Colonic mucosa (tissue), 4 donors: Measurements from ENCODE around the gene DACH1. TPM values are rescaled to one million over a fixed set of nuclear protein-coding genes. Genes with fewer than 3 reads are reported as not detected.

Source experiments
- DNase-seq: peaks from one replicate; pipeline ENCODE4 v3.0.0-alpha.2; 2020
- H3K27ac ChIP-seq: fragments of 200-600 bp; one replicate; pipeline ENCODE4 v1.8.0; 2021
- H3K27me3 ChIP-seq: fragments of 200-600 bp; one replicate; pipeline ENCODE4 v1.8.0; 2021
- H3K36me3 ChIP-seq: fragments of 200-600 bp; one replicate; pipeline ENCODE4 v1.8.0; 2021
- H3K4me1 ChIP-seq: fragments of 200-600 bp; one replicate; pipeline ENCODE4 v1.8.0; 2021; ENCODE audit warnings: mild to moderate bottlenecking
- H3K4me3 ChIP-seq: fragments of 200-600 bp; one replicate; pipeline ENCODE4 v1.8.0; 2021
- H3K9ac ChIP-seq, 2 donors: one replicate each; pipeline ENCODE4 v1.7.0; 2013; ENCODE audit warnings: control low read depth in 2 of 2, low read depth in 2 of 2, low read length in 2 of 2
- H3K9me3 ChIP-seq: fragments of 200-600 bp; one replicate; pipeline ENCODE4 v1.8.0; 2021
- intact Hi-C: fragments of 100-400 bp; cut with DNase I; formaldehyde crosslinking; loops from one replicate; pipeline ENCODE4 v1.14.1; 2022
- total RNA-seq, 2 donors: library from RNA; stranded (reverse); fragmentation: NEBNext Ultra II Directional in 1 of 2; extraction: Animal tissue kit (Norgen Biotek cat#: 25700) in 1 of 2; gene quantifications; one replicate each; pipeline ENCODE4 v1.2.1, GENCODE V29; 2021
- TF ChIP-seq, protein P1 (sequence below): fragments of 200-600 bp; IDR thresholded peaks from one replicate; pipeline ENCODE4 v1.8.0; 2022; ENCODE audit warnings: antibody characterized with exemption, mild to moderate bottlenecking
- donor health status: healthy.
- donor health status: DM: no; HTN: no; CAD: no.
- donor health status: DM: no; HTN: no; CAD: no.

DACH1 gene
- total RNA-seq, 2 donors from 2014 or later, result 3.9 to 5.2 TPM

DNA sequence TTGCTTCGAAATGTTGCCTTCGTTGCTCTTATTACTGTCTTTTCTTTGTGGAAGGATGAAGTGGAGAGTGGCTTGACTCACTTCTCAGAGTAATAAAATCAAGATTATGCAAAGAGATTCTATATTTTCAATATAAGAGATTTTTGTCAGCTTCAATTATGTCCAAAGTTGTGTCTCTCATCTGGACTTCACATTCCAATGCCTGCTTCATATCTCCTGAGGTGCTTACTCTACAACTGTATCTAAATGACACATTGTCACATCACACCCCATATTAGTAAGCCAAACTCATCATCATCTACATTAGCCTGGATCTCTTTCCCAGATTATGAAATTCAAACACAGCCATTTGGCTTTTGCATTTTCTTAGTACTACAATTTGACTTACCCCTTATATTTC is 409.4 kb downstream of the DACH1 start:
- no peak overlapping the region for H3K4me3 ChIP-seq
- H3K36me3 ChIP-seq, result no peaks in the 10 kb centered on the region
- no peak overlapping the region for H3K27ac ChIP-seq
- intact Hi-C loops, result no loop called here
- no peak overlapping the region for H3K9ac ChIP-seq
- TF ChIP-seq, protein P1, sequence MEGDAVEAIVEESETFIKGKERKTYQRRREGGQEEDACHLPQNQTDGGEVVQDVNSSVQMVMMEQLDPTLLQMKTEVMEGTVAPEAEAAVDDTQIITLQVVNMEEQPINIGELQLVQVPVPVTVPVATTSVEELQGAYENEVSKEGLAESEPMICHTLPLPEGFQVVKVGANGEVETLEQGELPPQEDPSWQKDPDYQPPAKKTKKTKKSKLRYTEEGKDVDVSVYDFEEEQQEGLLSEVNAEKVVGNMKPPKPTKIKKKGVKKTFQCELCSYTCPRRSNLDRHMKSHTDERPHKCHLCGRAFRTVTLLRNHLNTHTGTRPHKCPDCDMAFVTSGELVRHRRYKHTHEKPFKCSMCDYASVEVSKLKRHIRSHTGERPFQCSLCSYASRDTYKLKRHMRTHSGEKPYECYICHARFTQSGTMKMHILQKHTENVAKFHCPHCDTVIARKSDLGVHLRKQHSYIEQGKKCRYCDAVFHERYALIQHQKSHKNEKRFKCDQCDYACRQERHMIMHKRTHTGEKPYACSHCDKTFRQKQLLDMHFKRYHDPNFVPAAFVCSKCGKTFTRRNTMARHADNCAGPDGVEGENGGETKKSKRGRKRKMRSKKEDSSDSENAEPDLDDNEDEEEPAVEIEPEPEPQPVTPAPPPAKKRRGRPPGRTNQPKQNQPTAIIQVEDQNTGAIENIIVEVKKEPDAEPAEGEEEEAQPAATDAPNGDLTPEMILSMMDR, result no peak
- H3K9me3 ChIP-seq, result no peaks in the 10 kb centered on the region
- no peak for DNase-seq
- H3K4me1 ChIP-seq, result no peaks in the 10 kb centered on the region
- no peaks in the 10 kb centered on the region for H3K27me3 ChIP-seq

DNA sequence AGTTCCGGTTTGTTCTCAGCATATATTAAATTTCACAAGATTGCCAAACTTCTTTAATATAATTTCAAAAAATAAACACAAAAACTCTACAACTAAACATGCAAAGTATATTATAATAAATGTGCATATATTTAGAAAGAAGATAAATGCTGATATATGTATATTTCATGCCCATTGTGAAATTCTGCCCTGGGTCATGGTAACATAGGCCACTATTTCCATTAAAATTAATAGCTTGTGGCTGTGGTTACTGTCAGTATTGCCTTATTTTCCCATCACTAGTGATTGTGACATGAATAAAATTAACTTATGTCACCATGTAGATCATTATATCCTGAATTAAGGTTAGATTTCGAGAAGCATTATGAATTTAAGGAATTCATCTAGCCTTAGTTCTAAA is 410.9 kb downstream of the DACH1 start:
- Histone ChIP-seq H3K4me1 (no peaks in the 10 kb centered on the region), H3K27ac (no peak overlapping the region), H3K9ac (no peak overlapping the region), H3K9me3 (no peaks in the 10 kb centered on the region), H3K27me3 (no peaks in the 10 kb centered on the region), H3K36me3 (no peaks in the 10 kb centered on the region), H3K4me3 (no peak overlapping the region)
- intact Hi-C loops, result no loop called here
- DNase-seq, result no peak
- TF ChIP-seq, protein P1, result no peak

DNA sequence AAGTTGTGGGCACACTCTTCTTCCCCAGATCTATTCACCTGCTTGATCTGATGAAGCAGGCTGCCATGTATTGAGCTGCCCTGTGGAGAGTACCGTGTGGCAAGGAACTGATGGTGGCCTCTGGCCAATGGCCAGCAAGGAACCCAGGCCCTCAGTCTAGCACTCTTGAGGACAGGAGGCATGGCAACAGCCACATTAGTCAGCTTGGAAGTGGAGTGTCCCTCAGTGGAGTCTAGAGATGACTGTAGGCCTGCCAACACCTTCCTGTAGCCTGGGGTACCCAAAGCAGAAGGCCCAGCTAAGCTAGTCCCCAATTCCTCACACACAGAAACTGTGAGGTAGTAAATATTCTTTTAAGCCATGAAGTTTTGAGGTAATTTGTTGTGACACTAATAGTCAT is 412.5 kb downstream of the DACH1 start:
- no peak overlapping the region for H3K27ac ChIP-seq
- no peak for DNase-seq
- no peak overlapping the region for H3K4me3 ChIP-seq
- H3K36me3 ChIP-seq, result no peaks in the 10 kb centered on the region
- TF ChIP-seq, protein P1, result no peak
- no peak overlapping the region for H3K9ac ChIP-seq
- H3K9me3 ChIP-seq, result no peaks in the 10 kb centered on the region
- no peaks in the 10 kb centered on the region for H3K27me3 ChIP-seq
- H3K4me1 ChIP-seq, result no peaks in the 10 kb centered on the region
- intact Hi-C loops, result no loop called here

DNA sequence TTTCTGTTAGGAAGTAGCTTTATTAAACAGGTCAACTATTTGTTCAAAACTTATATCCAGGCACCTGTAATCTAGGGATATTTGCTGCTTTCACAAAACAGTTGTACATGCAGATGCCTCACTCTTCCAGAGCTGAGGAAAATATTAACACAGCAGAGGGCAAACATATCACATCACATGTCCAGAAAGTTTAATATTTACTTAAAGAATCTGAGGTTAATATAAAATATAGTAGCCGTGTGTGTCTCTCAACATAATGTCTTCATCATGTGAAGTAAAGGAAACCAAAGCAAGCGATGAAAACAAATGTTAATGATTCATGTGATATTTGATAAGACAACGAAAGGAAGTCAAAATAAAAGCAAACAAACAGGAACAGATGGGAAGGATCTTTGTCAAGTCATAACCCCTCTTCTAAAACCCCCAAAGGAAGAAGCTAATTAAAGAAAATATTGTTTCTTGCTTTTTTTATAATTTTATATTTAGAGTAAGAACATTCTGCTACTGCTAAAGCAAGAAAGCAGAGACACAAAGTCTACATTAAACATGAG is 418.8 kb downstream of the DACH1 start:
- H3K36me3 ChIP-seq, result no peaks in the 10 kb centered on the region
- no peaks in the 10 kb centered on the region for H3K4me1 ChIP-seq
- intact Hi-C loops, result no loop called here
- H3K9me3 ChIP-seq, result no peaks in the 10 kb centered on the region
- no peak for DNase-seq
- no peak overlapping the region for H3K27ac ChIP-seq
- no peak overlapping the region for H3K9ac ChIP-seq
- H3K27me3 ChIP-seq, result no peaks in the 10 kb centered on the region
- no peak overlapping the region for H3K4me3 ChIP-seq
- TF ChIP-seq, protein P1, result no peak

DNA sequence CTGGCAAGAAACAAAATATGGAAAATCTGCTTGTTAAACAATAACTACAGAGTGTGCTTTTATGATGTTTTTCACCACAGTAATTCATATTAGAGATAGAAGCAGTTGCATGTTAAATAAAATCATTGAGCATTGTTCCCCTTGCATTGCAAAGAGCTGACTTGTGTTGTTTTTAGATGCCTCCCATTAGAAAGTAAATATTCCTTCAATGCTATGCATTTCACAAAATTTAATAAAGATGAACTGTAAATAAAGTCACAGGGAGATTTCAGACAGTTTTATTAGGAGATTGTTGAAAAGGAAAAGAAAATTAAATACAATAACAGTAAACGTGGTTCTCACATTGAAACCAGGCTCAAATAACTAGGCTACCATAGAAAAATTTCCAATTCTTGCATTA is 429.3 kb downstream of the DACH1 start:
- intact Hi-C loops, result no loop called here
- Histone ChIP-seq H3K36me3 (no peaks in the 10 kb centered on the region), H3K4me1 (no peaks in the 10 kb centered on the region), H3K9ac (no peak overlapping the region), H3K27me3 (no peaks in the 10 kb centered on the region), H3K4me3 (no peak overlapping the region), H3K9me3 (no peaks in the 10 kb centered on the region), H3K27ac (no peak overlapping the region)
- TF ChIP-seq, protein P1, result no peak
- no peak for DNase-seq
